IMR-90 (cell line): ENCODE data around the gene DNASE1L1. TPM values are rescaled to one million over a fixed set of nuclear protein-coding genes. Genes with fewer than 3 reads are reported as not detected.

Experiments
- ATAC-seq: fragments of 200-7000 bp; cut with Tn5 transposase; 2 replicates; pipeline ENCODE4 v1.9.1; 2020; ENCODE audit warnings: low read depth, mild to moderate bottlenecking, moderate library complexity
- BruUV-seq: library from RNA; stranded (reverse); fragments of 400-500 nt; replicated peaks from 2 replicates; lab custom pipeline; 2021; lab: Mats Ljungman, UMichigan
- CTCF ChIA-PET: fragments of 300-600 bp; formaldehyde crosslinking; extraction: SDS; loops from one replicate; lab custom pipeline; 2021; ENCODE audit warnings: antibody characterized with exemption; lab: Yijun Ruan, JAX
- POLR2A ChIA-PET: fragments of 300-600 bp; sonication (Branson Sonifier 250); formaldehyde crosslinking; loops from one replicate; lab custom pipeline; 2022; ENCODE audit warnings: antibody characterized with exemption; ENCODE audit not compliant: unreplicated experiment; lab: Charles Lee
- DNase-seq: peaks from one replicate; pipeline ENCODE4 v3.0.0; 2013
- H2AFZ ChIP-seq: replicated peaks from 2 replicates; pipeline ENCODE3; 2013; ENCODE audit warnings: low read length, mild to moderate bottlenecking; ENCODE audit not compliant: poor library complexity
- H2AK5ac ChIP-seq: 2 replicates; pipeline ENCODE4 v1.6.1; 2013; ENCODE audit warnings: low read depth, low read length, inconsistent platforms
- H2AK9ac ChIP-seq: replicated peaks from 2 replicates; pipeline ENCODE3; 2013; ENCODE audit warnings: mild to moderate bottlenecking, low read depth, low read length, moderate library complexity; ENCODE audit not compliant: poor library complexity
- H2BK120ac ChIP-seq: 2 replicates; pipeline ENCODE4 v1.6.1; 2013; ENCODE audit warnings: low read depth, low read length, inconsistent platforms
- H2BK15ac ChIP-seq: 3 replicates; pipeline ENCODE4 v1.6.1; 2013; ENCODE audit warnings: low read depth, low read length, inconsistent platforms
- H2BK20ac ChIP-seq: 2 replicates; pipeline ENCODE4 v1.6.1; 2013; ENCODE audit warnings: low read depth, mild to moderate bottlenecking, inconsistent platforms, low read length, moderate library complexity
- H2BK5ac ChIP-seq: 2 replicates; pipeline ENCODE4 v1.6.1; 2013; ENCODE audit warnings: mild to moderate bottlenecking, low read depth, low read length, inconsistent platforms; ENCODE audit not compliant: poor library complexity, severe bottlenecking
- H3K14ac ChIP-seq: replicated peaks from 2 replicates; pipeline ENCODE4 v1.6.1; 2013; ENCODE audit warnings: low read depth, low read length, inconsistent platforms
- H3K18ac ChIP-seq: 2 replicates; pipeline ENCODE4 v1.6.1; 2013; ENCODE audit warnings: low read depth, low read length, control low read depth
- H3K23ac ChIP-seq: 2 replicates; pipeline ENCODE4 v1.6.1; 2013; ENCODE audit warnings: low read depth, low read length, inconsistent platforms
- H3K27ac ChIP-seq: 2 replicates; pipeline ENCODE4 v1.5.1; 2013; ENCODE audit warnings: mild to moderate bottlenecking, control low read depth, low read length; ENCODE audit not compliant: insufficient read depth
- H3K27me3 ChIP-seq: 2 replicates; pipeline ENCODE4 v1.6.1; 2013; ENCODE audit warnings: low read length; ENCODE audit not compliant: control insufficient read depth, insufficient read depth
- H3K36me3 ChIP-seq: 2 replicates; pipeline ENCODE4 v1.6.1; 2013; ENCODE audit warnings: low read length, mixed read lengths; ENCODE audit not compliant: control insufficient read depth, insufficient read depth
- H3K4ac ChIP-seq: 2 replicates; pipeline ENCODE4 v1.6.1; 2013; ENCODE audit warnings: low read depth, low read length, inconsistent platforms
- H3K4me1 ChIP-seq: 2 replicates; pipeline ENCODE4 v1.6.1; 2013; ENCODE audit warnings: low read length, mixed read lengths; ENCODE audit not compliant: control insufficient read depth, insufficient read depth
- H3K4me2 ChIP-seq: 2 replicates; pipeline ENCODE4 v1.6.1; 2013; ENCODE audit warnings: low read depth, mild to moderate bottlenecking, control low read depth, low read length, moderate library complexity
- H3K4me3 ChIP-seq: 2 replicates; pipeline ENCODE4 v1.5.1; 2013; ENCODE audit warnings: low read depth, mild to moderate bottlenecking, control low read depth, low read length, moderate library complexity; ENCODE audit not compliant: insufficient read depth
- H3K56ac ChIP-seq: 2 replicates; pipeline ENCODE4 v1.6.1; 2013; ENCODE audit warnings: low read length, inconsistent platforms; ENCODE audit not compliant: insufficient read depth; ENCODE audit errors: extremely low read depth
- H3K79me1 ChIP-seq, 2 experiments: 2 replicates each; pipeline ENCODE4 v1.6.1; 2013; ENCODE audit warnings: low read length in 2 of 2, inconsistent platforms in 1 of 2, low read depth in 1 of 2
- H3K9ac ChIP-seq: 2 replicates; pipeline ENCODE4 v1.6.1; 2013; ENCODE audit warnings: low read depth, low read length, control low read depth
- H3K9me1 ChIP-seq: 2 replicates; pipeline ENCODE4 v1.6.1; 2013; ENCODE audit warnings: low read length, inconsistent platforms; ENCODE audit not compliant: insufficient read depth
- H3K9me3 ChIP-seq: 2 replicates; pipeline ENCODE4 v1.6.1; 2013; ENCODE audit warnings: low read length; ENCODE audit not compliant: control insufficient read depth, insufficient read depth
- H4K20me1 ChIP-seq: 2 replicates; pipeline ENCODE4 v1.6.1; 2013; ENCODE audit warnings: low read length, inconsistent platforms; ENCODE audit not compliant: insufficient read depth
- H4K5ac ChIP-seq: 2 replicates; pipeline ENCODE4 v1.6.1; 2013; ENCODE audit warnings: mild to moderate bottlenecking, low read depth, low read length, control low read depth
- H4K8ac ChIP-seq, 2 experiments: 2 replicates each; pipeline ENCODE4 v1.6.1; 2013; ENCODE audit warnings: low read depth in 2 of 2, low read length in 2 of 2, control low read depth in 1 of 2, inconsistent platforms in 1 of 2
- H4K91ac ChIP-seq: 2 replicates; pipeline ENCODE4 v1.6.1; 2013; ENCODE audit warnings: low read depth, low read length, inconsistent platforms; ENCODE audit not compliant: insufficient read depth
- BHLHE40 ChIP-seq: fragments of 150-350 bp; IDR thresholded peaks from 2 replicates; pipeline ENCODE4 v1.6.1; 2016; ENCODE audit warnings: mild to moderate bottlenecking, low read depth, low read length
- CEBPB ChIP-seq: IDR thresholded peaks from 2 replicates; pipeline ENCODE4 v1.6.1; 2012; ENCODE audit warnings: low read depth, low read length, improper control_type of control experiment
- MAFK ChIP-seq: IDR thresholded peaks from 2 replicates; pipeline ENCODE4 v1.6.1; 2012; ENCODE audit warnings: low read depth, low read length, improper control_type of control experiment
- MAZ ChIP-seq: IDR thresholded peaks from 2 replicates; pipeline ENCODE4 v1.6.1; 2012; ENCODE audit warnings: low read depth, mild to moderate bottlenecking, low read length, improper control_type of control experiment, moderate library complexity, borderline replicate concordance
- MXI1 ChIP-seq: IDR thresholded peaks from 2 replicates; pipeline ENCODE4 v1.6.1; 2012; ENCODE audit warnings: low read depth, mild to moderate bottlenecking, low read length, moderate library complexity, borderline replicate concordance
- POLR2A ChIP-seq: IDR thresholded peaks from 2 replicates; pipeline ENCODE4 v1.6.1; 2012; ENCODE audit warnings: mild to moderate bottlenecking, low read depth, low read length
- RFX5 ChIP-seq: IDR thresholded peaks from 2 replicates; pipeline ENCODE4 v1.8.0; 2012; ENCODE audit warnings: low read depth, mild to moderate bottlenecking, low read length, moderate library complexity
- WGBS, 2 experiments: methylation state at CpG; one replicate each; pipeline versions ENCODE4 v1.1.5 to v1.1.7; 2013; ENCODE audit warnings: missing lambda C conversion rate in 2 of 2; ENCODE audit not compliant: insufficient read length in 1 of 2; ENCODE audit errors: extremely low coverage in 2 of 2; 5-methylcytosine and 5-hydroxymethylcytosine counted together
- dilution Hi-C: fragments of 300-500 bp; cut with HindIII; formaldehyde crosslinking; loops from one replicate; pipeline ENCODE4 v1.14.3; 2018; ENCODE audit warnings: low sequenced_read_pairs; ENCODE audit not compliant: unreplicated experiment
- in situ Hi-C: fragments of 300-500 bp; cut with MboI; formaldehyde crosslinking; loops from 3 replicates; pipeline ENCODE4 v1.14.3; 2019; ENCODE audit warnings: low sequenced_read_pairs, inconsistent platforms, mixed read lengths
- intact Hi-C: fragments of 100-400 bp; cut with micrococcal nuclease; formaldehyde crosslinking; loops from 2 replicates; pipeline ENCODE4 v1.10.0; 2022
- polyA plus RNA-seq, 3 experiments: library from polyadenylated mRNA; depleted of rRNA; stranded (reverse); fragments of >200 nt; gene quantifications; 2 replicates each; pipeline ENCODE4 v1.2.3, GENCODE V29; 2012; ENCODE audit warnings: low replicate concordance in 1 of 3
- total RNA-seq: library from RNA; depleted of rRNA; stranded (reverse); fragments of >200 nt; gene quantifications from 2 replicates; pipeline ENCODE4 v1.2.3, GENCODE V29; 2012

The DNASE1L1 gene
- total and polyA plus RNA-seq, 2 of the 4 experiments (the other 2 are of a cell fraction) = 51.4 to 55.5 TPM

- CTCF ChIA-PET = no interaction called here
- dilution Hi-C loops = no loop called here
- intact Hi-C loops = no loop called here
Measured at GRCh38 chrX:154404625-154405192, 4.3 kb downstream of the DNASE1L1 start.

More at GRCh38 chrX:154404625-154405192, 4.3 kb downstream of the DNASE1L1 start:
- TF ChIP-seq RFX5 = no peak
- TF ChIP-seq CEBPB = no peak
- TF ChIP-seq MXI1 = no peak
- no peak for TF ChIP-seq MAZ
- TF ChIP-seq MAFK = no peak
- TF ChIP-seq POLR2A = no peak
- TF ChIP-seq BHLHE40 = no peak
- Histone ChIP-seq H2AFZ (no peak overlapping the region), H3K79me1 (peaks cover 11 to 24% of the 10 kb centered on the region in 2 experiments), H3K9me1 (no peaks in the 10 kb centered on the region), H4K8ac (no peak overlapping the region), H3K4me1 (peaks cover 5% of the 10 kb centered on the region), H3K56ac (no peak overlapping the region), H3K27ac (no peak overlapping the region), H2BK20ac (no peak overlapping the region), H3K23ac (no peak overlapping the region), H3K27me3 (no peaks in the 10 kb centered on the region), H2AK9ac (no peak overlapping the region), H4K20me1 (peaks cover 28% of the 10 kb centered on the region), H3K14ac (no peak overlapping the region), H3K36me3 (peaks cover 13% of the 10 kb centered on the region), H4K5ac (no peak overlapping the region), H3K4me2 (no peak overlapping the region), H2BK120ac (no peak overlapping the region), H3K9ac (no peak overlapping the region), H3K9me3 (no peaks in the 10 kb centered on the region), H2BK5ac (no peak overlapping the region), H3K4ac (no peak overlapping the region), H2AK5ac (no peak overlapping the region), H3K18ac (no peak overlapping the region), H2BK15ac (no peak overlapping the region), H4K91ac (no peak overlapping the region), H3K4me3 (no peak overlapping the region)
- DNase-seq = no peak
- no TSS peak for BruUV-seq
- in situ Hi-C loops = no loop called here
- ATAC-seq = no peak
- WGBS, 2 experiments = 83% methylated on average over 1 of the region's 16 CpGs; no CpG with 5 or more reads in 1 of the 2 experiments
- POLR2A ChIA-PET = no interaction called here
